B cell (primary cell): ENCODE measurements around the gene NFIC. TPM values are rescaled to one million over a fixed set of nuclear protein-coding genes. Genes with fewer than 3 reads are reported as not detected.

Source experiments
- ATAC-seq: fragments of 200-7000 bp; cut with Tn5 transposase; one replicate; pipeline ENCODE4 v1.10.0; 2021; ENCODE audit warnings: low read depth, mild to moderate bottlenecking, moderate number of reproducible peaks, moderate library complexity
- CTCF ChIA-PET: fragments of 350-600 bp; sonication (Branson Sonifier 250); formaldehyde crosslinking; loops from one replicate; lab custom pipeline; 2021; ENCODE audit warnings: antibody characterized with exemption, inconsistent platforms; lab: Charles Lee
- POLR2A ChIA-PET: fragments of 350-600 bp; sonication (Branson Sonifier 250); formaldehyde crosslinking; loops from one replicate; lab custom pipeline; 2021; ENCODE audit warnings: antibody characterized with exemption; lab: Charles Lee
- DNase-seq: peaks from one replicate; pipeline ENCODE4 v3.0.0; 2013
- H2AFZ ChIP-seq: 2 replicates; pipeline ENCODE4 v1.6.1; 2012; ENCODE audit warnings: mild to moderate bottlenecking, low read depth, low read length; ENCODE audit not compliant: insufficient read depth, poor library complexity, severe bottlenecking
- H3K27ac ChIP-seq, 2 donors: 1 replicate in 1 of 2; 2 replicates in 1 of 2; pipeline ENCODE4 v1.5.1; 2012 to 2013; ENCODE audit warnings: low read length in 2 of 2, mild to moderate bottlenecking in 2 of 2, moderate library complexity in 1 of 2
- H3K27me3 ChIP-seq, 4 experiments: fragments of 200-600 bp in 1 of 4; sonication (generic) in 1 of 4; replicated peaks in 1 of 4; 1 replicate in 2 of 4; 2 replicates in 2 of 4; pipeline versions ENCODE4 v1.6.1 to v1.7.0; 2013 to 2016; ENCODE audit warnings: low read length in 3 of 4, mild to moderate bottlenecking in 2 of 4, mixed read lengths in 1 of 4, moderate library complexity in 1 of 4; ENCODE audit not compliant: insufficient read depth in 4 of 4, control insufficient read depth in 3 of 4; ENCODE audit errors: control extremely low read depth in 1 of 4
- H3K36me3 ChIP-seq, 2 experiments: replicated peaks in 1 of 2; 1 replicate in 1 of 2; 2 replicates in 1 of 2; pipeline versions ENCODE4 v1.6.1 to v1.7.1; 2013; ENCODE audit warnings: low read length in 1 of 2; ENCODE audit not compliant: insufficient read depth in 2 of 2, control insufficient read depth in 1 of 2; ENCODE audit errors: control extremely low read depth in 1 of 2, extremely low read depth in 1 of 2
- H3K4me1 ChIP-seq, 2 donors: fragments of 200-600 bp in 1 of 2; sonication (generic) in 1 of 2; 1 replicate in 1 of 2; 2 replicates in 1 of 2; pipeline versions ENCODE4 v1.5.1 to v1.6.1; 2013 to 2017; ENCODE audit warnings: low read length in 2 of 2; ENCODE audit not compliant: control insufficient read depth in 2 of 2, insufficient read depth in 2 of 2
- H3K4me2 ChIP-seq: replicated peaks from 2 replicates; pipeline ENCODE3; 2012; ENCODE audit warnings: mild to moderate bottlenecking, low read depth, low read length; ENCODE audit not compliant: poor library complexity, severe bottlenecking
- H3K4me3 ChIP-seq, 5 experiments: fragments of 200-600 bp in 1 of 5; sonication (generic) in 1 of 5; 1 replicate in 3 of 5; 2 replicates in 2 of 5; pipeline versions ENCODE4 v1.5.1 to v1.7.0; 2011 to 2016; ENCODE audit warnings: low read length in 4 of 5, mild to moderate bottlenecking in 4 of 5, low read depth in 2 of 5, control low read depth in 1 of 5, moderate library complexity in 1 of 5; ENCODE audit not compliant: insufficient read depth in 1 of 5; ENCODE audit errors: control extremely low read depth in 1 of 5, extremely low read depth in 1 of 5
- H3K79me2 ChIP-seq: fragments of 200-600 bp; sonication (generic); one replicate; pipeline ENCODE4 v1.6.0; 2016; ENCODE audit warnings: low read length; ENCODE audit not compliant: control insufficient read depth, insufficient read depth
- H3K9ac ChIP-seq: fragments of 200-600 bp; sonication (generic); 2 replicates; pipeline ENCODE4 v1.6.1; 2017; ENCODE audit warnings: mild to moderate bottlenecking, low read length, moderate library complexity
- H3K9me3 ChIP-seq, 3 donors: one replicate each; pipeline versions ENCODE4 v1.6.1 to v1.7.1; 2013; ENCODE audit warnings: low read length in 2 of 3; ENCODE audit not compliant: control insufficient read depth in 2 of 3, insufficient read depth in 1 of 3; ENCODE audit errors: control extremely low read depth in 1 of 3
- H4K20me1 ChIP-seq: 2 replicates; pipeline ENCODE4 v1.6.0; 2012; ENCODE audit warnings: mild to moderate bottlenecking, low read length; ENCODE audit not compliant: insufficient read depth, control insufficient read depth, poor library complexity, severe bottlenecking
- H3K27ac Mint-ChIP-seq: one replicate; pipeline ENCODE4 v1.8.0; 2021; ENCODE audit warnings: mixed read lengths
- H3K27me3 Mint-ChIP-seq: one replicate; pipeline ENCODE4 v1.8.0; 2021; ENCODE audit warnings: mixed read lengths
- H3K4me1 Mint-ChIP-seq: one replicate; pipeline ENCODE4 v1.8.0; 2021; ENCODE audit warnings: mixed read lengths
- H3K4me3 Mint-ChIP-seq: one replicate; pipeline ENCODE4 v1.8.0; 2021; ENCODE audit warnings: mixed read lengths
- H3K9me3 Mint-ChIP-seq: one replicate; pipeline ENCODE4 v1.8.0; 2022; ENCODE audit warnings: mixed read lengths; ENCODE audit not compliant: insufficient read depth
- CTCF ChIP-seq: fragments of 200-600 bp; IDR thresholded peaks from one replicate; pipeline ENCODE4 v1.8.0; 2022; ENCODE audit warnings: antibody characterized with exemption, mild to moderate bottlenecking
- EZH2 ChIP-seq: IDR thresholded peaks from 2 replicates; pipeline ENCODE4 v1.6.1; 2012; ENCODE audit warnings: borderline replicate concordance, low read depth, mild to moderate bottlenecking, moderate library complexity, low read length; ENCODE audit not compliant: insufficient read depth, poor library complexity, severe bottlenecking
- WGBS: methylation state at CpG from one replicate; pipeline ENCODE4 v1.1.5; 2013; ENCODE audit warnings: missing lambda C conversion rate; ENCODE audit not compliant: insufficient coverage; 5-methylcytosine and 5-hydroxymethylcytosine counted together
- intact Hi-C: fragments of 100-400 bp; cut with micrococcal nuclease; formaldehyde crosslinking; loops from one replicate; pipeline ENCODE4 v1.10.0; 2022
- polyA plus RNA-seq: library from polyadenylated mRNA; depleted of rRNA; stranded (reverse); fragments of >200 nt; gene quantifications from 2 replicates; pipeline ENCODE4 v1.2.3, GENCODE V29; 2012
- total RNA-seq, 2 donors: library from RNA; stranded (reverse); fragments of 120-200 nt in 1 of 2; gene quantifications; 1 replicate in 1 of 2; 2 replicates in 1 of 2; pipeline versions ENCODE4 v1.2.3 to v1.2.4, GENCODE V29; 2013 to 2022

NFIC gene
- total and polyA plus RNA-seq, 2 donors (not counting 1 experiment from before 2014, with no cell fraction given) = 3.8 to 23.6 TPM

GRCh38 chr19:3455393-3455955 lies 89.1 kb downstream of the NFIC start:
- 97% methylated on average over 7 of the region's 7 CpGs for WGBS
- intact Hi-C loops = no loop called here
- DNase-seq (no peak), ATAC-seq (no peak)
- no peak overlapping the region for H3K4me2 ChIP-seq
- H3K9ac ChIP-seq = no peak overlapping the region
- H3K27me3 Mint-ChIP-seq = no peaks in the 10 kb centered on the region
- H3K36me3 ChIP-seq = peaks cover 0 to 21% of the 10 kb centered on the region in 2 experiments
- no peaks in the 10 kb centered on the region for H3K9me3 ChIP-seq
- no peaks in the 10 kb centered on the region for H3K27me3 ChIP-seq
- H3K27ac ChIP-seq = no peak overlapping the region
- POLR2A ChIA-PET = no interaction called here
- H4K20me1 ChIP-seq = no peaks in the 10 kb centered on the region
- TF ChIP-seq EZH2 = no peak
- TF ChIP-seq CTCF = no peak
- no peaks in the 10 kb centered on the region for H3K4me1 ChIP-seq
- CTCF ChIA-PET = no interaction called here
- H3K4me1 Mint-ChIP-seq = no peaks in the 10 kb centered on the region
- no peaks in the 10 kb centered on the region for H3K79me2 ChIP-seq
- H3K27ac Mint-ChIP-seq = no peak overlapping the region
- no peak overlapping the region for H3K4me3 Mint-ChIP-seq
- no peak overlapping the region for H3K4me3 ChIP-seq
- H3K9me3 Mint-ChIP-seq = no peaks in the 10 kb centered on the region
- H2AFZ ChIP-seq = no peak overlapping the region

- Histone ChIP-seq H3K27ac (no peak overlapping the region), H3K36me3 (peaks cover 0 to 16% of the 10 kb centered on the region in 2 experiments), H3K9ac (no peak overlapping the region), H4K20me1 (no peaks in the 10 kb centered on the region), H3K4me1 (no peaks in the 10 kb centered on the region), H3K79me2 (no peaks in the 10 kb centered on the region), H3K4me3 (no peak overlapping the region), H3K27me3 (no peaks in the 10 kb centered on the region), H2AFZ (no peak overlapping the region), H3K9me3 (no peaks in the 10 kb centered on the region), H3K4me2 (no peak overlapping the region)
- DNase-seq (no peak), ATAC-seq (no peak)
- no peak overlapping the region for H3K4me3 Mint-ChIP-seq
- WGBS = 97% methylated on average over 29 of the region's 37 CpGs
- intact Hi-C loops = no loop called here
- H3K27ac Mint-ChIP-seq = no peak overlapping the region
- no peaks in the 10 kb centered on the region for H3K4me1 Mint-ChIP-seq
- no peaks in the 10 kb centered on the region for H3K27me3 Mint-ChIP-seq
- ChIA-PET POLR2A (no interaction called here), CTCF (interaction anchor here (1.0 kb wide), 1 partner anchor 27 kb away, joined by 3 read pairs; no protein-coding TSS in a partner anchor)
- no peaks in the 10 kb centered on the region for H3K9me3 Mint-ChIP-seq
- TF ChIP-seq CTCF = no peak
- TF ChIP-seq EZH2 = no peak
Observed at GRCh38 chr19:3455960-3456601, 89.7 kb downstream of the NFIC start.
